ENCODE measurements around the gene CD300H. TPM values are rescaled to one million over a fixed set of nuclear protein-coding genes. Genes with fewer than 3 reads are reported as not detected.
A peak's percentile ranks its signal among the peaks of the same experiment; 100 is the strongest.

The CD300H gene
- total and polyA plus RNA-seq, 4 experiments from 2014 or later: not detected

- Histone ChIP-seq H3K27ac (ENCODE audit: low read depth, low read length) (no peak overlapping the region), H3K36me3 (ENCODE audit: insufficient read depth, low read length) (no peaks in the 10 kb centered on the region), H3K4me1 (ENCODE audit: insufficient read depth, low read length) (no peaks in the 10 kb centered on the region), H3K27me3 (ENCODE audit: insufficient read depth, low read length) (no peaks in the 10 kb centered on the region), H3K9me3 (ENCODE audit: control insufficient read depth in 1 of 2, low read length in 2 of 2) (no peaks in the 10 kb centered on the region), H3K4me3 (ENCODE audit: low read length in 2 of 2) (no peak overlapping the region)
- peaks cover 0 to 8% (median 4%) of the 10 kb centered on the region in 4 donors for H3K4me1 Mint-ChIP-seq
- POLR2A ChIA-PET (ENCODE audit: partially characterized antibody): no interaction called here
- intact Hi-C loops (cut with micrococcal nuclease): no loop called here
- no peaks in the 10 kb centered on the region for H3K9me3 Mint-ChIP-seq
- H3K4me3 Mint-ChIP-seq: no peak overlapping the region
- DNase-seq: no peak
- no peaks in the 10 kb centered on the region for H3K36me3 Mint-ChIP-seq
- CTCF ChIA-PET (ENCODE audit: partially characterized antibody): no interaction called here
- peaks cover 0 to 4% of the 10 kb centered on the region in 2 donors for H3K27me3 Mint-ChIP-seq
- no peak overlapping the region for H3K27ac Mint-ChIP-seq
Measured at GRCh38 chr17:74543891-74544760, 23.2 kb downstream of the CD300H start.

- intact Hi-C loops (cut with micrococcal nuclease): no loop called here
Measured at GRCh38 chr17:74543406-74543805, 23.9 kb downstream of the CD300H start.

GRCh38 chr17:74542727-74543383, 24.5 kb downstream of the CD300H start:
- H3K4me1 Mint-ChIP-seq: peaks cover 0 to 3% (median 3%) of the 10 kb centered on the region in 4 donors
- no peak overlapping the region for H3K27ac Mint-ChIP-seq
- no peaks in the 10 kb centered on the region for H3K36me3 Mint-ChIP-seq
- peaks cover 0 to 3% of the 10 kb centered on the region in 2 donors for H3K27me3 Mint-ChIP-seq
- H3K9me3 ChIP-seq (ENCODE audit: control insufficient read depth in 1 of 2, low read length in 2 of 2): no peaks in the 10 kb centered on the region
- H3K4me3 Mint-ChIP-seq: no peak overlapping the region
- intact Hi-C loops (cut with micrococcal nuclease): no loop called here
- H3K9me3 Mint-ChIP-seq: no peaks in the 10 kb centered on the region
- ChIA-PET CTCF (ENCODE audit: partially characterized antibody) (no interaction called here), POLR2A (ENCODE audit: partially characterized antibody) (no interaction called here)
- DNase-seq: no peak
- no peak overlapping the region for H3K27ac ChIP-seq (ENCODE audit: low read depth, low read length)
- H3K27me3 ChIP-seq (ENCODE audit: insufficient read depth, low read length): no peaks in the 10 kb centered on the region
- no peaks in the 10 kb centered on the region for H3K4me1 ChIP-seq (ENCODE audit: insufficient read depth, low read length)
- H3K36me3 ChIP-seq (ENCODE audit: insufficient read depth, low read length): no peaks in the 10 kb centered on the region
- H3K4me3 ChIP-seq (ENCODE audit: low read length in 2 of 2): no peak overlapping the region

More at GRCh38 chr17:74543406-74543805, 23.9 kb downstream of the CD300H start:
- H3K27me3 ChIP-seq (ENCODE audit: insufficient read depth, low read length): no peaks in the 10 kb centered on the region
- no peaks in the 10 kb centered on the region for H3K9me3 ChIP-seq (ENCODE audit: control insufficient read depth in 1 of 2, low read length in 2 of 2)
- DNase-seq: no peak
- H3K27me3 Mint-ChIP-seq: peaks cover 0 to 2% of the 10 kb centered on the region in 2 donors
- H3K4me3 Mint-ChIP-seq: no peak overlapping the region
- POLR2A ChIA-PET (ENCODE audit: partially characterized antibody): no interaction called here
- no peaks in the 10 kb centered on the region for H3K36me3 ChIP-seq (ENCODE audit: insufficient read depth, low read length)
- no peak overlapping the region for H3K27ac ChIP-seq (ENCODE audit: low read depth, low read length)
- no peak overlapping the region for H3K27ac Mint-ChIP-seq
- CTCF ChIA-PET (ENCODE audit: partially characterized antibody): no interaction called here
- H3K9me3 Mint-ChIP-seq: no peaks in the 10 kb centered on the region
- peaks cover 0 to 8% (median 4%) of the 10 kb centered on the region in 4 donors for H3K4me1 Mint-ChIP-seq
- H3K4me3 ChIP-seq (ENCODE audit: low read length in 2 of 2): no peak overlapping the region
- H3K36me3 Mint-ChIP-seq: no peaks in the 10 kb centered on the region
- no peaks in the 10 kb centered on the region for H3K4me1 ChIP-seq (ENCODE audit: insufficient read depth, low read length)

GRCh38 chr17:74542166-74542565, 25.1 kb downstream of the CD300H start:
- ChIA-PET POLR2A (ENCODE audit: partially characterized antibody) (no interaction called here), CTCF (ENCODE audit: partially characterized antibody) (no interaction called here)
- Histone ChIP-seq H3K9me3 (ENCODE audit: control insufficient read depth in 1 of 2, low read length in 2 of 2) (no peaks in the 10 kb centered on the region), H3K27me3 (ENCODE audit: insufficient read depth, low read length) (no peaks in the 10 kb centered on the region), H3K27ac (ENCODE audit: low read depth, low read length) (no peak overlapping the region), H3K4me1 (ENCODE audit: insufficient read depth, low read length) (no peaks in the 10 kb centered on the region), H3K4me3 (ENCODE audit: low read length in 2 of 2) (no peak overlapping the region), H3K36me3 (ENCODE audit: insufficient read depth, low read length) (no peaks in the 10 kb centered on the region)
- Mint-ChIP-seq H3K27ac (no peak overlapping the region), H3K9me3 (no peaks in the 10 kb centered on the region), H3K27me3 (peaks cover 0 to 4% of the 10 kb centered on the region in 2 donors), H3K4me1 (no peaks in the 10 kb centered on the region), H3K36me3 (no peaks in the 10 kb centered on the region), H3K4me3 (no peak overlapping the region)
- DNase-seq: no peak
- intact Hi-C loops (cut with micrococcal nuclease): no loop called here

- DNase-seq: no peak
- Histone ChIP-seq H3K27me3 (ENCODE audit: insufficient read depth, low read length) (no peaks in the 10 kb centered on the region), H3K4me1 (ENCODE audit: insufficient read depth, low read length) (no peaks in the 10 kb centered on the region), H3K36me3 (ENCODE audit: insufficient read depth, low read length) (no peaks in the 10 kb centered on the region), H3K9me3 (ENCODE audit: control insufficient read depth in 1 of 2, low read length in 2 of 2) (no peaks in the 10 kb centered on the region), H3K4me3 (ENCODE audit: low read length in 2 of 2) (no peak overlapping the region), H3K27ac (ENCODE audit: low read depth, low read length) (no peak overlapping the region)
- H3K27me3 Mint-ChIP-seq: peaks cover 0 to 6% of the 10 kb centered on the region in 2 donors
- no peaks in the 10 kb centered on the region for H3K4me1 Mint-ChIP-seq
- peaks cover 0 to 1% (median 0%) of the 10 kb centered on the region in 8 donors for H3K9me3 Mint-ChIP-seq
- ChIA-PET CTCF (ENCODE audit: partially characterized antibody) (no interaction called here), POLR2A (ENCODE audit: partially characterized antibody) (no interaction called here)
- H3K4me3 Mint-ChIP-seq: no peak overlapping the region
- H3K27ac Mint-ChIP-seq: no peak overlapping the region
- H3K36me3 Mint-ChIP-seq: no peaks in the 10 kb centered on the region
- intact Hi-C loops (cut with micrococcal nuclease): no loop called here
Measured at GRCh38 chr17:74541176-74542111, 25.9 kb downstream of the CD300H start.

GRCh38 chr17:74539281-74539820, 28.0 kb downstream of the CD300H start:
- intact Hi-C loops (cut with micrococcal nuclease): no loop called here
- Mint-ChIP-seq H3K36me3 (no peaks in the 10 kb centered on the region), H3K4me1 (no peaks in the 10 kb centered on the region), H3K27ac (peak overlapping the region in 1 of 7 donors; percentile 27), H3K27me3 (peaks cover 2 to 8% of the 10 kb centered on the region in 2 donors), H3K4me3 (no peak overlapping the region), H3K9me3 (peaks cover 0 to 1% (median 0%) of the 10 kb centered on the region in 8 donors)
- Histone ChIP-seq H3K4me3 (ENCODE audit: low read length in 2 of 2) (no peak overlapping the region), H3K36me3 (ENCODE audit: insufficient read depth, low read length) (no peaks in the 10 kb centered on the region), H3K27me3 (ENCODE audit: insufficient read depth, low read length) (peaks cover 1% of the 10 kb centered on the region), H3K27ac (ENCODE audit: low read depth, low read length) (no peak overlapping the region), H3K4me1 (ENCODE audit: insufficient read depth, low read length) (no peaks in the 10 kb centered on the region), H3K9me3 (ENCODE audit: control insufficient read depth in 1 of 2, low read length in 2 of 2) (no peaks in the 10 kb centered on the region)
- no peak for DNase-seq
- POLR2A ChIA-PET (ENCODE audit: partially characterized antibody): no interaction called here
- CTCF ChIA-PET (ENCODE audit: partially characterized antibody): no interaction called here

All from CD4-positive, alpha-beta memory T cell (primary cell).